Measurements from ENCODE around the gene SAMD10.

Gene SAMD10

DNA sequence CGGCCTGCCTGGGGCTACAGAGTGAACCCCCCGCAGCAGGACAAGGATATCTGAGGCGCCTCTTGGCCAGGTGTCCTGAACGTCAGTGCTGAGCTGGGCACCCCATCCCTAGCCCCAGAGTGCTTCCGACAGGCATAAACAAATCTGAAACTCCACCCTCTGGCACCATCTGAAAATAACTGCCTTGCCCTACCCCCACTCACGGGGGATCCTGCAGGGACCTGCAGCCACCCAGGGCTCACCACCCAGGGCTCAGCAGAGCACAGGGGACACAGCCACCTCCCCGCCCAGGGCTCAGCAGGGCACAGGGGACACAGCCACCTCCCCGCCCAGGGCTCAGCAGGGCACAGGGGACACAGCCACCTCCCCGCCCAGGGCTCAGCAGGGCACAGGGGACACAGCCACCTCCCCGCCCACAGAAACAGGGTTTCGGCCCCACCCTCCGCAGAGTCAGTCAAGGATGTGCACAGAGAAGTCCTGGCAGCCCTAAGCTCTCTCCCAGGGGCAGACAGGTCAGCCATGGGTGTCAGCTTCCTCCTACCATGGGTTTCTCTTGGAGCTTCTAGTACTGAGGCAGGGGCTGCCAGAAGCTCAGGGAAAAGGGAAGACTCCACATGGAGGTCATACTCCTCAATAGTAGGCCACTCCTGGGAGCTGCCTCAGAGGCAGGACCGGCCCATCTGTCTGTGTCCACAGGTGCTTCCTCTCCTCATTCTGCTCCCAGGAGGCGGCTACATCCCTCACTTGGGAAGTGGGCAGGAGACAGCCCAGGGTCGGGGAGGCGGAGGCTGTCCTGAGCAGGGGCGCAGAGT lies 27.8 kb downstream of the SAMD10 start:
- peak overlapping the region; percentile 99 for H3K27ac ChIP-seq
- DNase-seq (ENCODE audit: low spot score), result no peak
- TF ChIP-seq, protein P1, sequence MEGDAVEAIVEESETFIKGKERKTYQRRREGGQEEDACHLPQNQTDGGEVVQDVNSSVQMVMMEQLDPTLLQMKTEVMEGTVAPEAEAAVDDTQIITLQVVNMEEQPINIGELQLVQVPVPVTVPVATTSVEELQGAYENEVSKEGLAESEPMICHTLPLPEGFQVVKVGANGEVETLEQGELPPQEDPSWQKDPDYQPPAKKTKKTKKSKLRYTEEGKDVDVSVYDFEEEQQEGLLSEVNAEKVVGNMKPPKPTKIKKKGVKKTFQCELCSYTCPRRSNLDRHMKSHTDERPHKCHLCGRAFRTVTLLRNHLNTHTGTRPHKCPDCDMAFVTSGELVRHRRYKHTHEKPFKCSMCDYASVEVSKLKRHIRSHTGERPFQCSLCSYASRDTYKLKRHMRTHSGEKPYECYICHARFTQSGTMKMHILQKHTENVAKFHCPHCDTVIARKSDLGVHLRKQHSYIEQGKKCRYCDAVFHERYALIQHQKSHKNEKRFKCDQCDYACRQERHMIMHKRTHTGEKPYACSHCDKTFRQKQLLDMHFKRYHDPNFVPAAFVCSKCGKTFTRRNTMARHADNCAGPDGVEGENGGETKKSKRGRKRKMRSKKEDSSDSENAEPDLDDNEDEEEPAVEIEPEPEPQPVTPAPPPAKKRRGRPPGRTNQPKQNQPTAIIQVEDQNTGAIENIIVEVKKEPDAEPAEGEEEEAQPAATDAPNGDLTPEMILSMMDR (conservative IDR thresholded peaks at IDR 0.05; ENCODE audit: low read depth), result no peak
- ChIA-PET CTCF (interaction anchor here (0.7 to 2.8 kb wide), 3 partner anchors 22 to 71 kb away, joined by 4 to 9 read pairs (median 6); partner anchors contain the start of gene PRPF6), POLR2A (ENCODE audit: low non-redundant PET) (interaction anchor here (0.5 kb wide), 2 partner anchors 134 to 240 kb away, joined by 3 to 5 read pairs; no protein-coding TSS in a partner anchor)

DNA sequence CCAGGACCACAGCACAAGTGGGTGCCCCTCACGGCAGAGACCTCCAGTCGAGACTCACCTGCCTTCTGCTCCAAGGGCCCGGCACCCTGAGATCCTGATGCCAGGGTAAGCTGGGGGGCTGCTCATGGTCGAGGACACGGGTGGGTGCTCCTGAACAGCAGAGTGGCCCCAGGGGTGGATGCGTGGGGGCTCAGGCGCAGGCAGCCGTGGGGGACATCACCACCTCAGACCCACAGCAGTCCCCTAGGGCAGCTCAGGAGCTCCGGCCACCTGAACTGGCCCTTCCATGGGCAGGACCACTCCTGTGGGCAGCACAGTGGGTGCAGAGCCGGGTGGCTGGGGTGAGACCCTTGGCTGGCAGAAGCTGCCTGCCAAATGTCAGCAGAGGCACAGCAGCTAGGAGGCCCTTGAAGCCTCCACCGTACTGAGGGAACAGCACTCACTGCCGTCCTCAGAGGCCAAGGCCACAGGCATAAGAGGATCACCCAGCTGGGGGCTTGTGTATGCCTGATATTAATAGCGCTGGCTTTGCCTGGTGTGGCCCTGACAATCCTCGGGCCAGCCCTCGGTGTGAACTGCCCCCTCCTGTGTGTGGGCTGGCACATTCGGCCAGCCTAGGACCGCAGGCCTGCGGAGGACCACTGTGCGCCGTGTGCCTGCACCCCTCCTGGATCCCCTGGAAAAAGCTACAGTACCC lies 28.6 kb downstream of the SAMD10 start:
- no peak for DNase-seq (ENCODE audit: low spot score)
- ChIA-PET CTCF (interaction anchor here (0.7 to 2.8 kb wide), 3 partner anchors 23 to 70 kb away, joined by 4 to 9 read pairs (median 6); partner anchors contain the start of gene PRPF6), POLR2A (ENCODE audit: low non-redundant PET) (interaction anchor here (0.5 kb wide), 1 partner anchor 134 kb away, joined by 3 read pairs; no protein-coding TSS in a partner anchor)
- H3K27ac ChIP-seq, result peak overlapping the region; percentile 99
- TF ChIP-seq, protein P1 (conservative IDR thresholded peaks at IDR 0.05; ENCODE audit: low read depth), result no peak

DNA sequence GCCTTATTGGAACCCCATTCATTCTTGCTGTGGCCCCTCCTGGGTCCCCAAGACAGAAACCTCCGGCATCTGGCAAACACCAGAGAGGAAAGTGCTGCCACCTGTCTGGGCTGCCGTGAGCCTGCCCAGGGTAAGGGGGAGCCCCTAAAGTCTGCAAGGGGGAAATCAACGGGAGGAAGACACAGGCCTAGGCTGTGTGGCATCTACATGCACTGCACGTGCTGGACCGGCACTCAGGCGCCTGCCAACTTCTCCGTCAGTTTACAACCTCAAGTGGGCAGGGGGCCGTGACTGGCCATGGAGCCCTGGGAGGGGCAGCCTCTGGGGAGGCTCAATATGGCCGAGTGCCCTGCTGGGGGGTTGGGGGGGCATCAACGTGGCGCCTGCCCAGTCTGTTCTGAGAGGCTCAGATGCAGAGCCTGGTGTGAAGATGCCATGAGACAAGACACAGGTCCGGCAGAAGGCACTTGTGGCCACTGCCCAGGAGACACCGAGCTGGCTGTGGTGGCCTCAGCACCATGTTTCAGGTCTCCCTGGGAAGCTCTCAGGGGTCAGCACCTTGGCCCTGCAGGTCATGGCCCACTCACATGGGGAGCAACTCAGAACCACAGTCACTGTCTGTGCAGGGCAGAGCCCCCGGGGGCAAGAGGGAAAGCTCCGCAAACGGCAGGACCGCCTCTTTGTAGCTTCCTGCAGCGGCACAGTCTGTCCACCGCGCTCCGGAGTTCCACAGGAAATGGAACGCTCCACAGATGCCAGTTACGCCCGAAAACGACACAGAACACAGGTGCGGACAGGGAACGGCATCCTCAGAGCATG lies 31.6 kb downstream of the SAMD10 start:
- DNase-seq (ENCODE audit: low spot score), result no peak
- ChIA-PET POLR2A (ENCODE audit: low non-redundant PET) (no interaction called here), CTCF (no interaction called here)
- H3K27ac ChIP-seq, result peak overlapping the region; percentile 99
- TF ChIP-seq, protein P1 (conservative IDR thresholded peaks at IDR 0.05; ENCODE audit: low read depth), result no peak

DNA sequence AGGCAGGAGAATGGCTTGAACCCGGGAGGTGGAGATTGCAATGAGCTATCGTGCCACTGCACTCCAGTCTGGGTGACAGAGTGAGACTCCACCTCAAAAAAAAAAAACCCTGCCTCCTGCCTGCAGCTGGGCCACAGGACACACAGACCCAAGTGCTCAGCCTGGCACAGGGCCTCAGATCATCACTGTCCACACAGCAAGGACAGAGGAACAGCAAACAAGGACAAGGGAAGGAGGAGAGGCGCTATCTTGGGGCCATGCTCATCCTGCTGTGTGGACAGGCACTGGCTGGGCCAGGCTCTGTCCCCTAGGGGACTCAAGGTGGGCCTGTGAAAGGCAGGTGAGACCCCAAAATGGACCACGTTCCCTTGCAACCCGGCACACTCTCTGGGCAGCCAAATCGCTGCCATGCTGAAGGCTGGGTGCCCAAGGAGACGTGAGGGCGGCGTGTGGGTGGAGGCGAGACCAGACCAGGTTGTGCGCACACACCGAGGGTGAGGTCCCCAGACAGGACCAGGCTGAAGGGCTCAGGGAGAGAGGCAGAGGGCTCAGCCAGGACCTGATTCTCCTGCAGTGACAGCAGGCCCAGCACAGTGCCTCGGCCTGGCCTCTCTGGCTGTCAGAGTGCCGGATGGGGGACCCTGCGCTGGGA lies 32.3 kb downstream of the SAMD10 start:
- POLR2A ChIA-PET (ENCODE audit: low non-redundant PET), result no interaction called here

DNA sequence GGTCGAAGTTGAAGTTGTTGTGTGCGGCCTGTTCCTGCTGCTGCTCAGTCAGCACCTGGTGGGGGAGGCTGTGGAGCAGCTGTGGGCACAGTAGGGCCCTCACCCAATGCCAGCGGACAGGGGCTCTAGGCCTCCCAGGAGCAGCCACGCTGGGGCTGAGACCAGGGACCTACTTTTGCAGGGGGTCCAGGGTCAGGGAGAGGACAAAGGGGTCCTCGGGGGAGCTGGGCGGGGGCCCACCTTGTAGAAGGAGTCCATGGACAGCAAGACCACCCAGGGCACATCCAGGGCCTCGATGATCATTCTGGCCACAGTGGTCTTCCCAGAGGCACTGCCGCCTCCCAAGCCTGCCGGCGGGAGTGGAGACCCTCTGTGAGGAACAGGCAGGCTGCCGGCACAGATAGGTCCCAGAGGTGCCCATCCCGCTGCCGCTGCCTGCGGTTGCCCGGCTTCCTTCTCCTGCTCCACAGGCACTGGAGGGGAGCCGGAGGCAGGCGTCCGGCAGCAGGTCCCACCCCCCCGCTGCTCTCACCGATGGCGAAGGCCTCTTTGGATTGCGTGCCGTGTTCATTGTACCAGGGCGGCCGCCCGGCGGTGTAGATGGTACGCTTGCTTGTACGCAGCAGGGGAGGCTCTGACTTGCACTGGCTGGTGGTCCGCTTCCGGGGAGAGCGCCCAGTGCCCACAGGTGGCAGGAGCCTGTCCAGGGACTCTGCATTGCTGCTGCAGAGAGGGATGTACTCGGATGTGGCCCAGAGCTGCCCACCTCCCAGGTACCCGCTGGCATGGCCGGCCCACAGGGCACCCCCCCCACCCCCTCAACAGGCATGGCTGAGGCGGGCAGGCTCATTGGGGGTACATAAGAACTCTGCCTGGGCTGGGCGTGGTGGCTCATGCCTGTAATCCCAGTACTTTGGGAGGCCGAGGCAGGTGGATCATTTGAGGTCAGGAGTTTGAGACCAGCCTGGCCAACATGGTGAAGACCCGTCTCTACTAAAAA lies 33.2 kb downstream of the SAMD10 start:
- CTCF ChIA-PET, result interaction anchor here (0.6 kb wide), 1 partner anchor 221 kb away, joined by 5 read pairs; no protein-coding TSS in a partner anchor
- POLR2A ChIA-PET (ENCODE audit: low non-redundant PET), result no interaction called here
- TF ChIP-seq, protein P1 (conservative IDR thresholded peaks at IDR 0.05; ENCODE audit: low read depth), result no peak
- no peak for DNase-seq (ENCODE audit: low spot score)
- H3K27ac ChIP-seq, result peak overlapping the region; percentile 99

More for the DNA sequence above, 32.3 kb downstream of the SAMD10 start:
- CTCF ChIA-PET, result no interaction called here
- peak overlapping the region; percentile 99 for H3K27ac ChIP-seq
- no peak for DNase-seq (ENCODE audit: low spot score)
- TF ChIP-seq, protein P1 (conservative IDR thresholded peaks at IDR 0.05; ENCODE audit: low read depth), result no peak

Measured in RWPE1 (cell line).